HG03575 (cell line): ENCODE results near the gene SOS1.
"Not testable (repeated sequence)": the region's sequence is repeated elsewhere in the genome, so short reads cannot be mapped to it uniquely, and the experiment has no call there.

Experiments used
- ATAC-seq: cut with Tn5 transposase; IDR thresholded peaks from one replicate; pipeline ENCODE4 v1.9.1; 2021; ENCODE audit not compliant: unreplicated experiment, insufficient number of reproducible peaks, low FRiP score; ENCODE audit errors: extremely low read depth

Gene SOS1

DNA sequence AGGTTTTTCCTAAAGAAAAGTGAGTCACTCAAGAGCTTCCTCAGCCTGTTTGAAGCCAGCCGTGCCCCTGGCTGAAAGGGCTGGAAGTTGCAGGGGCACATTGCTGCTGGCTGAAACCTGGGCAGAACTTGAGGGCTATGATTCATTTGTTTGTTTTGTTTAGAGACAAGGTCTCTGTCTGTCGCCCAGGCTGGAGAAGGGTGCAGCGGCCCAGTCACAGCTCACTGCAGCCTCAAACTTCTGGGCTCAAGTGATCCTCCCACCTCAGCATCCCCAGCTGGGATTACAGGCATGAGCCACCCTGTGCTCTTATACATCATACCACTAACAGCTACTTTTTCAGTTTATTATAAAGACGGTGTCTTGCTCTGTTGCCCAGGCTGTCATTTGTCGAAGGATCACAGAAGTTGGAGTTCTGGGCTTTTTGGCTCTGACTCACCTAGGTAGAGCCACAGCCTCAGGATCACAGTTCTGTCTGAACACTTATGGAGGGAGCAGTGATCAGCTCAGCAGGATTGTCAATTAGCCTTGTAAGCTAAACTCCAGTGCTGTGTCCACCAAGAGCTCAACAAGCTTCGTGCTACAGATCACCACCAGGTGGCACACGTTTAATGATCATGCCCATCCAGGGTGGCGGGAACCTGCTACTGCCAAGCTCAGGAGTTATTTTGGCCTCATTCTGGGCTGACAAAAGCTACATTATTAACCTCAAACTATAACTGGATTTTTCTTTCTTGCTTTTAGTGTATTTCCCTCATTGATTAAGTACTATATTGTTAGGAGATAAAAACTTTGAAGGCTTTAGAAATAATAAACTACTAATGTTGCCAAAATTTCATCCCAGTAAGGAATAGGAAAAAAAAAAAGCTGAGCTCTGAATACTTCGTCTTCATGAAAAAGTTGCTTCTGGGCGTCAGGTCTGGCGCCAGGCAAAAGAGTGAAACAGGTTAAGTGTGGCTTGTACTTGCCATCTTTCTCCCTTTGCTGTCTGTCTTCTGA, 173.3 kb downstream of the SOS1 start:
- no peak for ATAC-seq

DNA sequence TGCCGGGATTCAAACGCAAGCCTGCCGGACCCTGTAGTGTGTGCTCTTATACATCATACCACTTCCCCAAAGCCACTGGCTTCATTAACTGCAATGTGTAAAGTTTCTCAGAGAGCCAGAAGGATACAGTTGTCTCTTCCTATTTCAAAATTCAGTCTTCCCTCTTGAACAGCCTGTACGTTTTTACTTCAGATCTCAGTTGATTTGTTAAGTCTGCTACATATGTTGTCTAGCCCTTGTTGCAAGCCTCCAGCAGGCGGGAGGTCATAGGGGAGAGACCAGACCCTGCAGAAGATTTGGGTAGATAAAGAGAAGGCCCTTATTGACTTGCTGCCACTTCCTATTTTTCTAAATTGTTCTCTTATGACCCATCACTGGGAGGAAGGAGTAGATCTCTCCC, 174.9 kb downstream of the SOS1 start:
- ATAC-seq, result no peak

DNA sequence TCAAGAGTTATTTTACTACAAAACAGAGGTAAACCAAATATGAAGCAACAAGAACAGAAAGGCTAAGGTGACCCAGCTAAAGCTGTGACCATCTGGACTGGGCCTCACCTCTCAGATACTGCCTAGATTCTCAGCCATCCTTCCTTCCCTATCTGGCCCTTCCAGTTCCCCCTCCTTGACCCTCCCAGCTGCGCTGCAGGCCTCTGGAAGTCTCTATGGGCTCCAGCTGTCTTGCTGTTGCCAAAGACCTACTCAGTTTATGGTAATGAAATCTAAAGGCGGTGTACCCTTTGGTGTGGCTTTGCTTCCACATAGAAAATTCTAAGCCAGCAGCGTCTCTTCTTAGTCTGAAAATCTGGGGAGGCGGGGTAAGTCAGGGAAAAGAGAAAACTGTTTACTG, 175.5 kb downstream of the SOS1 start:
- no peak for ATAC-seq

DNA sequence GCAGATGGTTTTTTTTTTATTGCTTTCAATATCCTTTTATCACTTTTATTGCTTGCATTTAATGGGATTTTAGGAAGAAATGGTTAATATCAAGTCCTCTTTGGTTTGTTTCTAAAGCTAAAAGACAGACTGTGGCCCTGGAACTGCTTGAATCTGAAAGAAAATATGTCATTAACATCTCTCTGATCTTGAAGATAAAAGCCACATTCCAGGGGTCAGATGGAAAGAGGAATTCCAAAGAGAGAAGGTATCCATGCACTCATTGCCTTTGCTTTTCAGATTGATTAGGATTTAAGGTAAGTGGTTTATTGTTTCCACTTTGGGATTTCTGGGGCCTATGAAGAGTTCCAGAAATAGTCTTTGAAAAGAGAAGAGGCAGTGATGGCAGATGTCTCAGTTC, 177.1 kb downstream of the SOS1 start:
- ATAC-seq, result no peak

DNA sequence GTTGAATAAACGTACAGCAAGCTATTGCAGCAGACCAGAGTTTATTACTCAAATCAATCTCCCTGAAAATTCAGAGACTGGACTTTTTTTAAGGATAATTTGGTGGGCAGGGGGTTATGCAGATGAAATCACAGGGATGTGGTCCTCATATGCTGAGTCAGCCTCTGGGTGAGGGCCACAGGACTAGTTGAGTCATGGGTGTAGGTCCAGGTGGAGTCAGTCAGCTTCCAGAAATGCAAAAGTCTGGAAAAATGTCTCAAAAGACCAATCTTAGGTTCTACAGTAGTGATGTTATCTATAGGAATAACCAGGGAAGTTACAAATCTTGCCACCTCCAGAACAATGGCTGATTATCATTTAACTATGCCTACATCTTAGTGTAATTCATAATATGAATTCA, 180.1 kb downstream of the SOS1 start:
- no peak for ATAC-seq

DNA sequence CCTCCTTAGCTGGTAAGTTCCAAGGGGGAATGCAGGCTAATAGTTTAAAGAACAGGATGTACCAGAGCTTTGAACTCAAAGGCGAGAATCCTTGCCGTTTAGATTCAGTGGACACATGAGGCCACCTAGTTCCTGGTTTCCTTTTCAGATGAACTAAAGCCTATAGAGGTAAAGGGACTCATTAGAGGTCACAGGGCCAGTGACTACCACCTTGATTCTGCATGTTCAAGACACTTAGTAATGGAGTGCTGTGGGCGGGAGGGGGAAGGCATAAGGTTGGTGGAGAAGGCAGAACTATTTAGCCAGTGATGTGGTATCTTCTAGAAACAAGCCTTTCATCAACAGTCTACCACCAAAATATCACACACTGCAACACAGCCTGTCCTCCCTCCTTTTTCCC, 183.3 kb downstream of the SOS1 start:
- no peak for ATAC-seq

DNA sequence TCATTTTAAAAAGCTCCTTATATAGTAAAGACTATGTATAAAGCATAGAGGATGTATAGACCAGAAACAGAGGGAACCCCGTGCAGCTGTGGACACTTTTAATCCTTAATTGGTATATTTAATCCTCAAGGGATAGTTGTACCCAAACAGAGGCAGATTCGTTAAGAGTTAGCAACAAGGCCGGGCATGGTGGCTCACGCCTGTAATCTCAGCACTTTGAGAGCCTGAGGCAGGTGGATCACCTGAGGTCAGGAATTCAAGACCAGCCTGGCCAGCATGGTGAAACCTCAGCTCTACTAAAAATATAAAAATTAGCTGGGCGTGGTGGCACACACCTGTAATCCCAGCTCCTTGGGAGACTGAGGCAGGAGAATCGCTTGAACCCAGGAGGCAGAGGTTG, 184.3 kb downstream of the SOS1 start:
- not testable (repeated sequence) for ATAC-seq

DNA sequence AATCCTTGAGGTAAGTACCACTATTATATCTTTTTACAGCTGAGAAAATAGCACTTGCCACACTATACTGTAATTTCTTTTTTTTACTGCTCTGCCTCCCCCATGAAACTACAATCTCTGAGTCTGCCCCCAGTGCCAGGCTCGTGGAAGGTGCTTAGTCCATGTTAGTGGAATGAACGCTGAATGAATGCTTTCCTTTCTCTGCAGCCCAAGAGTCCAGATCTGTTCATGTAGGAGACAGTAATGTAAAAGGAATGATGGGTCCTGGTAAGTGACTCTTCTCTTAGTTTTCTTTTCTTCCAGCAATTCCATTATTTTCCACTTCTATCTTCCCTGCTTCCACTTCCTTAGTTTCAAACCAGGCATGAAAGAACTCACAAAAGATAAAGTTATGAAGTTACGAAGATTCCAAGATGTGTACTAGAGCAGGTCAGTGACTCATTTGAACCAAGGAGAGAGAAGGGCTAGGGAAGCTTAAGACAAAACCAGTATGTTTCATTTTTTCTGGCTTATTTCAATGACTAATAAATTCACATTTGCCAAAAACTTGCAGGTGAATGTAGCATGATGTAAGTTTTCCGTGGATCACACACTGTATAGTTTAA, 185.2 kb downstream of the SOS1 start:
- no peak for ATAC-seq

DNA sequence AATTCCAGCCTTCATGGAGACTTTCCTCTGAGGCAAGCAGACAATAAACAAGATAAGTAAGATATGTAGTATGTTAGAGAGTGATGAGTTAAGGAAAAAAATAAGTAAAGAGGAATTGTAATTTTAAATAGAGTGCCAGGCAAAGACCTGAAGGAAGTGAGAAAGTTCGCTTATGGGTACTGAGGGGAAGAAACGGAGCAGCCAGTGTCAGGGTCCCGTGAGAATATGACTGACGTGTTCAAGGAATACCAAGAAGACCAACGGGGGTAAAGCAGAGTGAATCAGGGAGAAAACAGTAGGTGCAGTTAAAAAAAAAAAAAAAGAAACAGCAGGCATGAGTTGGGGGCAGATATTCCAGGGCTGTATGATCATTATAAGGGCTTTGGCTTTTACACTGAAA, 186.1 kb downstream of the SOS1 start:
- ATAC-seq, result no peak

DNA sequence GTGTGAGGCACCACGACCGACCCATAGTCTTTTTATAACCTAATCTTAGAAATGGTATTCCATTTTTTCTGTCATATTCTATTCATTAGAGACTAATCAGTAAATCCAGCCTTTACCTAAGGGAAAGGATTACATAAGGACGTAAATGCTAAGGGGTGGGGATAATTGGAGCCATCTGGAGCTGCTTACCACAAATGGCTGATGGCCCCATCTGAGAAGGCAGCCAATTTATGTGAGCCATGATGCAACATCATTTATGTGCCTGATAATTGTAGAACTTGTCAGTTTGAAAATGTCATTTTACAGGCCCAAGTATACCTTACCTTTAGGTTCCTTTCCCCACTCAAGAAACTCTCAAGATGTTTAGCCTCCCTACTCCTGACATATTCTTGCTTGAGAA, 187.2 kb downstream of the SOS1 start:
- ATAC-seq, result no peak

DNA sequence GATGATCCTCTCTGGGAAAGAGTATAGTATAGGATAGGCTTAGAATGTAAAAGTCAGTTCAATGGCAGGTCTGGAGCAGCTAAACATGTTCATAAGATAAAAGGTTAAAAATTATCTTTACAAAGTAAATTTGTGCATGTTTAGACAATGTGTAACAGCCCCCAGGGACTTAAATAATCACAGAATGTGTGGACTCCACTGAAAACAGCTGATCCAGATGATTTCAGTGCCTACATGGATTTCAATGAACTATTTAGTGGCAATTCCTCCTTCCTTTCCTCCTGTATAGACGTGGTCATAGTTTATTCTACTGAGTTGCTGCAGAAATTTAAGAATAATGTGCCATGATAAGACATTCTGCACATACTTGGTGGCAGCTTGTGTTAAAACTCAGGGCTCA, 188.3 kb downstream of the SOS1 start:
- ATAC-seq, result no peak
